ENCODE data around the gene TMPRSS15. TPM values are rescaled to one million over a fixed set of nuclear protein-coding genes. Genes with fewer than 3 reads are reported as not detected.

Gene TMPRSS15
- total RNA-seq, 1 experiment from 2014 or later, result not detected

DNA sequence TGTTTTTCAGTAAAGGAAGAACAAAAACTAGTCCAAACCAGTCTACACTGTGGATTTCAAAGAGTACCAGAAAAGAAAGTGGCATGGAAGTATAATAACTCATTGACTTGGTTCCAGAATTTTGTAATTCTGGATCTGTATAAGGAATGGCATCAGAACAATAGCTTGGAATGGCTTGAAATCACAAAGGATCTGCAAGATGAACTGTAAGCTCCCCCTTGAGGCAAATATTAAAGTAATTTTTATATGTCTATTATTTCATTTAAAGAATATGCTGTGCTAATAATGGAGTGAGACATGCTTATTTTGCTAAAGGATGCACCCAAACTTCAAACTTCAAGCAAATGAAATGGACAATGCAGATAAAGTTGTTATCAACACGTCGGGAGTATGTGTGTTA lies 137.6 kb downstream of the TMPRSS15 start:
- H3K4me1 ChIP-seq (ENCODE audit: insufficient read depth, low read length, poor library complexity, severe bottlenecking), result no peaks in the 10 kb centered on the region
- H3K27me3 ChIP-seq (replicated peaks; ENCODE audit: insufficient read depth, low read depth, low read length, poor library complexity), result no peaks in the 10 kb centered on the region
- POLR2A ChIA-PET (ENCODE audit: low non-redundant PET), result no interaction called here
- BruUV-seq (replicated peaks), result no TSS peak
- H3K36me3 ChIP-seq (ENCODE audit: insufficient read depth, low read length, poor library complexity, severe bottlenecking), result no peaks in the 10 kb centered on the region
- CTCF ChIA-PET, result interaction anchor here (1.0 kb wide), 1 partner anchor 225 kb away, joined by 3 read pairs; no protein-coding TSS in a partner anchor
- TF ChIP-seq, protein P1, sequence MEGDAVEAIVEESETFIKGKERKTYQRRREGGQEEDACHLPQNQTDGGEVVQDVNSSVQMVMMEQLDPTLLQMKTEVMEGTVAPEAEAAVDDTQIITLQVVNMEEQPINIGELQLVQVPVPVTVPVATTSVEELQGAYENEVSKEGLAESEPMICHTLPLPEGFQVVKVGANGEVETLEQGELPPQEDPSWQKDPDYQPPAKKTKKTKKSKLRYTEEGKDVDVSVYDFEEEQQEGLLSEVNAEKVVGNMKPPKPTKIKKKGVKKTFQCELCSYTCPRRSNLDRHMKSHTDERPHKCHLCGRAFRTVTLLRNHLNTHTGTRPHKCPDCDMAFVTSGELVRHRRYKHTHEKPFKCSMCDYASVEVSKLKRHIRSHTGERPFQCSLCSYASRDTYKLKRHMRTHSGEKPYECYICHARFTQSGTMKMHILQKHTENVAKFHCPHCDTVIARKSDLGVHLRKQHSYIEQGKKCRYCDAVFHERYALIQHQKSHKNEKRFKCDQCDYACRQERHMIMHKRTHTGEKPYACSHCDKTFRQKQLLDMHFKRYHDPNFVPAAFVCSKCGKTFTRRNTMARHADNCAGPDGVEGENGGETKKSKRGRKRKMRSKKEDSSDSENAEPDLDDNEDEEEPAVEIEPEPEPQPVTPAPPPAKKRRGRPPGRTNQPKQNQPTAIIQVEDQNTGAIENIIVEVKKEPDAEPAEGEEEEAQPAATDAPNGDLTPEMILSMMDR (conservative IDR thresholded peaks at IDR 0.05; ENCODE audit: low read depth, low read length), result no peak
- no peak overlapping the region for H3K27ac ChIP-seq (ENCODE audit: low read depth, low read length, poor library complexity, severe bottlenecking)
- intact Hi-C loops (cut with micrococcal nuclease; ENCODE audit: unreplicated experiment), result loop anchor here (10.0 kb wide), 1 partner anchor 221 kb away; no protein-coding TSS in a partner anchor
- DNase-seq (ENCODE audit: low spot score), result no peak
- no peak overlapping the region for H3K4me3 ChIP-seq (ENCODE audit: low read depth, low read length, poor library complexity, severe bottlenecking)
- no peaks in the 10 kb centered on the region for H3K9me3 ChIP-seq (ENCODE audit: low read depth, low read length, poor library complexity, severe bottlenecking)

DNA sequence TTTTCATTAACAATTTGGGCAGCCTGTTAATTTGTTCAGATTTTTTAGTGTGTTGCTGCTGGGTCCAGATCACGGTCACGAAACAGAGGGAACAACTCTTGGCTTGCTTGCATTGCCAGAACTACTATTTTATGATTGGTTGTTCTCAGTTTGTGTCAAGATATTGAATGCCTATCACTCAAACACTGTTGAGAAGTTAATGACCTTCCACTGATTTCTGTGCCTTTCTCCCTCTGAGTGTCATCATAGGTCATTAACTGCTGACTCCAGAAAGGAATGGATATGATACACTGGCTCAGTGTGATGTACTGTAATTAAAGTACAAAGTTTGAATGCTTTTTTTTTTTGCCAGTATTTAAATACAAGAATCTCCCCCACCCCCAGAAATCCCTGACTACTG lies 149.8 kb downstream of the TMPRSS15 start:
- Histone ChIP-seq H3K27ac (ENCODE audit: low read depth, low read length, poor library complexity, severe bottlenecking) (no peak overlapping the region), H3K27me3 (replicated peaks; ENCODE audit: insufficient read depth, low read depth, low read length, poor library complexity) (no peaks in the 10 kb centered on the region), H3K9me3 (ENCODE audit: low read depth, low read length, poor library complexity, severe bottlenecking) (no peaks in the 10 kb centered on the region), H3K4me3 (ENCODE audit: low read depth, low read length, poor library complexity, severe bottlenecking) (no peak overlapping the region), H3K4me1 (ENCODE audit: insufficient read depth, low read length, poor library complexity, severe bottlenecking) (no peaks in the 10 kb centered on the region), H3K36me3 (ENCODE audit: insufficient read depth, low read length, poor library complexity, severe bottlenecking) (no peaks in the 10 kb centered on the region)
- DNase-seq (ENCODE audit: low spot score), result no peak
- TF ChIP-seq, protein P1 (conservative IDR thresholded peaks at IDR 0.05; ENCODE audit: low read depth, low read length), result no peak
- no peak for TF ChIP-seq EZH2 (IDR thresholded peaks at IDR 0.05; ENCODE audit: borderline replicate concordance, low read depth, low read length, poor library complexity, severe bottlenecking)
- POLR2A ChIA-PET (ENCODE audit: low non-redundant PET), result no interaction called here
- no TSS peak for BruUV-seq (replicated peaks)
- intact Hi-C loops (cut with micrococcal nuclease; ENCODE audit: unreplicated experiment), result no loop called here
- CTCF ChIA-PET, result no interaction called here

DNA sequence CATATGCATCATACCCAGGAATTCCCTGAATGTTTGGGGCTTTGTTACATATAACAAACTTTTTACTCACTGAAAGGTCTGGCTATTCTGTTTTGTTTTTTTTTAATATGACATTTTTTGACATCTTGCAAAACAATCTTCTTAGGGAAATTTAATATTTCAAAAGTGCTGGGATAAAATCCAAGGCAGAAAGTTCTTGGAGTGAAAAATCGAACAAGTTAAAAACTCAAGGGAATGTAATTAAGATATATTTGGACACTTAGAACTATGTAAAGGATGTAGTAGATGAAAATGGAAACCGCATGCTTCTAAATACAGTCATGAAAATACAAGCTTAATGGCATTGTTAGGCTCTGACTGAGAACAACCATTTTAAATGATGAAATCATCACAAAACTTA lies 150.4 kb downstream of the TMPRSS15 start:
- no TSS peak for BruUV-seq (replicated peaks)
- no peak overlapping the region for H3K4me3 ChIP-seq (ENCODE audit: low read depth, low read length, poor library complexity, severe bottlenecking)
- H3K4me1 ChIP-seq (ENCODE audit: insufficient read depth, low read length, poor library complexity, severe bottlenecking), result no peaks in the 10 kb centered on the region
- TF ChIP-seq EZH2 (IDR thresholded peaks at IDR 0.05; ENCODE audit: borderline replicate concordance, low read depth, low read length, poor library complexity, severe bottlenecking), result no peak
- TF ChIP-seq, protein P1 (conservative IDR thresholded peaks at IDR 0.05; ENCODE audit: low read depth, low read length), result no peak
- no peaks in the 10 kb centered on the region for H3K27me3 ChIP-seq (replicated peaks; ENCODE audit: insufficient read depth, low read depth, low read length, poor library complexity)
- no peaks in the 10 kb centered on the region for H3K9me3 ChIP-seq (ENCODE audit: low read depth, low read length, poor library complexity, severe bottlenecking)
- no peak overlapping the region for H3K27ac ChIP-seq (ENCODE audit: low read depth, low read length, poor library complexity, severe bottlenecking)
- ChIA-PET POLR2A (ENCODE audit: low non-redundant PET) (no interaction called here), CTCF (no interaction called here)
- intact Hi-C loops (cut with micrococcal nuclease; ENCODE audit: unreplicated experiment), result no loop called here
- no peaks in the 10 kb centered on the region for H3K36me3 ChIP-seq (ENCODE audit: insufficient read depth, low read length, poor library complexity, severe bottlenecking)
- no peak for DNase-seq (ENCODE audit: low spot score)

Data from A673 (cell line).